Measurements from ENCODE around the gene SLC38A6.

SLC38A6 gene

DNA sequence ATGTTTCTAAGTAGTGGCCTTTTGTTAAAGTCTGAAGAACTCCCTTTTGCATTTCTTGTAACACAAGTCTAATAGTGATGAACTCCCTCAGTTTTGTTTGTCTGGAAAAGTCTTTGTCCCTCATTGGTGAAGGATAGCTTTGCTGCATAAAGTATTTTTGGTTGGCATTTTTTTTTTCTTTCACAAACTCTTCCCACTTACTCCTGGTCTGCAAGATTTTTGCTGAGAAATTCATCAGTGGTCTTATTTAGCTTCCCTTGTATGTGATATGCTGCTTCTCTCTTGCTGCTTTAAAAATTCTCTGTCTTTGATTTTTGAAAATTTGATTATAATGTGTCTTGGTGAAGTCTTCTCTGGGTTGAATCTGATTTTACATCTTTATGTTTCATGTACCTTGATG lies 22.9 kb upstream of the SLC38A6 start:
- peaks cover 21% of the 10 kb centered on the region for H3K9me3 ChIP-seq (ENCODE audit: control insufficient read depth, insufficient read depth, low read length)
- peaks cover 4% of the 10 kb centered on the region; the same call in 1 of the 2 replicates for H3K4me1 ChIP-seq (ENCODE audit: control insufficient read depth, insufficient read depth, low read length)
- H3K27ac ChIP-seq (ENCODE audit: low read depth, low read length) = no peak overlapping the region
- H3K4me3 ChIP-seq (ENCODE audit: low read depth, low read length) = no peak overlapping the region
- no peak overlapping the region for H3K9ac ChIP-seq (ENCODE audit: low read depth, low read length)
- H3K27me3 ChIP-seq (ENCODE audit: control insufficient read depth, insufficient read depth, low read length) = no peaks in the 10 kb centered on the region
- H3K36me3 ChIP-seq (ENCODE audit: control insufficient read depth, insufficient read depth, low read length) = no peaks in the 10 kb centered on the region; the same call in 1 of the 2 replicates

DNA sequence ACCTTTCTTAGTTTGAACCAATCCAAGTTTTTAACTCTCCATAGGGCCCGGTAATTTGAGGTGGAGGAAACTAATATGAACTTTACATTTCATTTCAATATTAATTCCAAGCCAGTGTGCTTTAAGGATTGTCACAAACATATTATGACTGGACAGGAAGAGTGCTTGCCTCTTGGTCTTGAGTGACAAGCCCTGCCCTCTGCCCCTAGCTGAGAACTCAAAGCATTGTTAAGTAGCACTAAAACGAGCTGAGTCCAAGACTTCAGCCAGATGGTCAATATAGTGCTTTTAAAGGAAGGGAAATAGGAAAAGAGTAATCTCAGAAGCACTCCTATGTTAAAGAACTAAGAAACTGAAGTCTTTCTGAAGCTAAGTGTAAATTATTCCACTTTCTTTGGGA lies 17.3 kb upstream of the SLC38A6 start:
- Histone ChIP-seq H3K4me1 (ENCODE audit: control insufficient read depth, insufficient read depth, low read length) (no peaks in the 10 kb centered on the region), H3K36me3 (ENCODE audit: control insufficient read depth, insufficient read depth, low read length) (no peaks in the 10 kb centered on the region), H3K27me3 (ENCODE audit: control insufficient read depth, insufficient read depth, low read length) (no peaks in the 10 kb centered on the region), H3K27ac (ENCODE audit: low read depth, low read length) (no peak overlapping the region), H3K9ac (ENCODE audit: low read depth, low read length) (no peak overlapping the region), H3K9me3 (ENCODE audit: control insufficient read depth, insufficient read depth, low read length) (no peaks in the 10 kb centered on the region), H3K4me3 (ENCODE audit: low read depth, low read length) (no peak overlapping the region)

DNA sequence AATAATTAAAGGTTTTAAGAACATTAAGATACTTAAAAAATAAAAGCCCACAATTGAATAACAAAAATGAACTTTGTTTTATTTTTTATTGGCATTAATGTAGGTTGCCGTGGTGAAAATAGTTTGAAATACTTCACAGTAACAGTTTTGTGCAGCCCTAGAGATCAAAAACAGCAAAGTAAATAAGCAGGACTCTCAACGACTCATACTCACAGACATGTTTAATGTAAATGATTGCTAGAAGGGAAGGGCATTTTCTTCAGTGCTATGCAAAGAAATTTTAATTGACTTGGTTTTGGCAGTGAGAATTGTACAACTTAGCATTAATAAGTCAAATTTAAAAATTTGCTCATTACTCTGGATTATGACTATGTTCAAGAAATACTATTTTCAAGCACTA lies 16.1 kb upstream of the SLC38A6 start:
- H3K36me3 ChIP-seq (ENCODE audit: control insufficient read depth, insufficient read depth, low read length) = no peaks in the 10 kb centered on the region
- H3K4me1 ChIP-seq (ENCODE audit: control insufficient read depth, insufficient read depth, low read length) = no peaks in the 10 kb centered on the region
- no peaks in the 10 kb centered on the region for H3K9me3 ChIP-seq (ENCODE audit: control insufficient read depth, insufficient read depth, low read length)
- no peak overlapping the region for H3K27ac ChIP-seq (ENCODE audit: low read depth, low read length)
- no peaks in the 10 kb centered on the region for H3K27me3 ChIP-seq (ENCODE audit: control insufficient read depth, insufficient read depth, low read length)
- H3K9ac ChIP-seq (ENCODE audit: low read depth, low read length) = no peak overlapping the region
- no peak overlapping the region for H3K4me3 ChIP-seq (ENCODE audit: low read depth, low read length)

DNA sequence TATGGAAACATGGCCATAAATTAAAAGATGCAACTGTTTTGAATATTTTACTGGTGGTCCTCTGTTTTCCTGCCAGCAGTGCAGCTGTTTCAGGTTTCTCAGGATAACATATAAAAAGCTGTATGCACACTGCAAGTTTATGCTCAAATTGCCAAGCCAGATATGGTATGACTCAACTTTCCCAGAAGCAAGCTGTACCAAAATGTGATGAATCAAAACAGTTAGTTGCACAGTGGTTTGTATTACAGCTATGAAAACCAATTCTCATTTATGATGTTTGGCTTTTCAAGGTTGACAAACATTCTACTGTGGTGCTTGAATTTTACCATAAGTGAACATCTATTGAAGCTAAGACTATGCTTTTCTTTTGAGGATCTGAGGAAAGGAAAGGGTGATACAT lies 15.6 kb upstream of the SLC38A6 start:
- Histone ChIP-seq H3K36me3 (ENCODE audit: control insufficient read depth, insufficient read depth, low read length) (no peaks in the 10 kb centered on the region), H3K27me3 (ENCODE audit: control insufficient read depth, insufficient read depth, low read length) (no peaks in the 10 kb centered on the region), H3K4me1 (ENCODE audit: control insufficient read depth, insufficient read depth, low read length) (no peaks in the 10 kb centered on the region), H3K9me3 (ENCODE audit: control insufficient read depth, insufficient read depth, low read length) (no peaks in the 10 kb centered on the region), H3K9ac (ENCODE audit: low read depth, low read length) (no peak overlapping the region), H3K27ac (ENCODE audit: low read depth, low read length) (no peak overlapping the region), H3K4me3 (ENCODE audit: low read depth, low read length) (no peak overlapping the region)

DNA sequence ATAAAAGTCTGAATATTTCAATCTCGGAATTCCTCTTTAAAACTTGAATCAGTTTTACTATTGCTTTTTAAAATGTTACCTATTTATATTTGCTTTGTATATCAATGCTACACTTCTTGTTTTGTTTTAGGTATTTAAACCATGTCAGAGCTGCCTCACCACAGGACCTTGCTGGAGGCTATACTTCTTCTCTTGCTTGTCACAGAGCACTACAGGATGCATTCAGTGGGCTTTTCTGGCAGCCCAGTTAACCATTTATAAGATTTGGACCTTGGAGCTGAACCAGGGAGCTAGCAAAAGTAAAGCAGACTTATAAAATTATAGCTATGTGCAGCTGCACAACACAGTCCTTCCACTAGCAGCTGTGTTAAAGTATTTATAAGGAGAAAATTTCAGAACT lies 12.9 kb upstream of the SLC38A6 start:
- Histone ChIP-seq H3K4me1 (ENCODE audit: control insufficient read depth, insufficient read depth, low read length) (no peaks in the 10 kb centered on the region), H3K27me3 (ENCODE audit: control insufficient read depth, insufficient read depth, low read length) (no peaks in the 10 kb centered on the region), H3K36me3 (ENCODE audit: control insufficient read depth, insufficient read depth, low read length) (no peaks in the 10 kb centered on the region), H3K9me3 (ENCODE audit: control insufficient read depth, insufficient read depth, low read length) (no peaks in the 10 kb centered on the region), H3K4me3 (ENCODE audit: low read depth, low read length) (no peak overlapping the region), H3K9ac (ENCODE audit: low read depth, low read length) (no peak overlapping the region), H3K27ac (ENCODE audit: low read depth, low read length) (no peak overlapping the region)

GRCh38 chr14:60968671-60969070 lies 12.4 kb upstream of the SLC38A6 start:
- Histone ChIP-seq H3K9ac (ENCODE audit: low read depth, low read length) (no peak overlapping the region), H3K4me3 (ENCODE audit: low read depth, low read length) (no peak overlapping the region), H3K4me1 (ENCODE audit: control insufficient read depth, insufficient read depth, low read length) (no peaks in the 10 kb centered on the region), H3K27me3 (ENCODE audit: control insufficient read depth, insufficient read depth, low read length) (no peaks in the 10 kb centered on the region), H3K9me3 (ENCODE audit: control insufficient read depth, insufficient read depth, low read length) (no peaks in the 10 kb centered on the region), H3K36me3 (ENCODE audit: control insufficient read depth, insufficient read depth, low read length) (peaks cover 2% of the 10 kb centered on the region; the same call in 1 of the 2 replicates), H3K27ac (ENCODE audit: low read depth, low read length) (no peak overlapping the region)

DNA sequence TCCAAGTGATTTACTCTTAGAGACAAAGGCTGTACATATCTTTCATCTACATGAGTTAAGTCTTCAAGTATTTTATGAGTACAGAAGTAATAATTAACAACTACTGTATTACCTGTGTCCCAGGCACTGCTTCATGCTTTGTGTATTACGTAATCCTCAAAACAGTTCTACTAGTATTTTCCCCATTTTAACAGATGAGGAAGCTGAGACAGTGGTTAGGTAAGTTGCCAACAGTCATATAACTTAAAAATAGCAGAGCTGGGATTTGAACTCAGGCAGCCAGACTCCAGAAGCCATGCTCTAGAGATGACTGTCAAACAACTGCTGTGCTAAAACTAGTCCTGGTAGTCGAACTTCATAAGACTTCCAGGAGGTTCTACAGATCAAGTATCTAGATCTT lies 10.9 kb upstream of the SLC38A6 start:
- H3K4me3 ChIP-seq (ENCODE audit: low read depth, low read length) = no peak overlapping the region
- no peak overlapping the region for H3K9ac ChIP-seq (ENCODE audit: low read depth, low read length)
- H3K27me3 ChIP-seq (ENCODE audit: control insufficient read depth, insufficient read depth, low read length) = no peaks in the 10 kb centered on the region
- no peak overlapping the region for H3K27ac ChIP-seq (ENCODE audit: low read depth, low read length)
- H3K36me3 ChIP-seq (ENCODE audit: control insufficient read depth, insufficient read depth, low read length) = peaks cover 17% of the 10 kb centered on the region
- H3K4me1 ChIP-seq (ENCODE audit: control insufficient read depth, insufficient read depth, low read length) = no peaks in the 10 kb centered on the region
- H3K9me3 ChIP-seq (ENCODE audit: control insufficient read depth, insufficient read depth, low read length) = no peaks in the 10 kb centered on the region

- Histone ChIP-seq H3K27me3 (ENCODE audit: control insufficient read depth, insufficient read depth, low read length) (no peaks in the 10 kb centered on the region), H3K27ac (ENCODE audit: low read depth, low read length) (no peak overlapping the region), H3K9me3 (ENCODE audit: control insufficient read depth, insufficient read depth, low read length) (no peaks in the 10 kb centered on the region), H3K9ac (ENCODE audit: low read depth, low read length) (no peak overlapping the region), H3K36me3 (ENCODE audit: control insufficient read depth, insufficient read depth, low read length) (peaks cover 28% of the 10 kb centered on the region), H3K4me3 (ENCODE audit: low read depth, low read length) (no peak overlapping the region), H3K4me1 (ENCODE audit: control insufficient read depth, insufficient read depth, low read length) (no peaks in the 10 kb centered on the region)
These were observed 9.8 kb upstream of the SLC38A6 start for GRCh38 chr14:60971271-60971670.

DNA sequence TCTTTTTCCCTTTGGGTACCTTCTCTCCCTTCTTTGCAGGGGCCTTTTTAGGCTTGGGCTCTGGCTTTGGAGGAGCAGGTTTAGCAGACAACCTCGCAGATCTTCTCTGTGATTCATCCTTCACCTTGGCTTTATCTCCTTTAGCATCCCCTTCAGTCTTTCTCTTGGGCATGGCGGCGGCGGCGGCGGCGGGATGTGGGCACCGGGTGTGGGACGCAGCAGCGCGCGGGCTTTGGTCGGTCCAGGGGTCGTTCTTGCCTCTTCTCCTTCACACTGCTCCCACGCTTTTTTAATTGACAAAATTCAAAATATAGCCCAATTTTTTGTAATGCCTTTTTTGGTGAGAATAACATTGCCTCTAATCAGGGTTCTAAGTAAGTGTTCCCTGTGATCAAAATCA lies 8.8 kb upstream of the SLC38A6 start:
- Histone ChIP-seq H3K9me3 (ENCODE audit: control insufficient read depth, insufficient read depth, low read length) (no peaks in the 10 kb centered on the region), H3K4me1 (ENCODE audit: control insufficient read depth, insufficient read depth, low read length) (no peaks in the 10 kb centered on the region), H3K9ac (ENCODE audit: low read depth, low read length) (no peak overlapping the region), H3K36me3 (ENCODE audit: control insufficient read depth, insufficient read depth, low read length) (peaks cover 39% of the 10 kb centered on the region), H3K27me3 (ENCODE audit: control insufficient read depth, insufficient read depth, low read length) (no peaks in the 10 kb centered on the region), H3K27ac (ENCODE audit: low read depth, low read length) (no peak overlapping the region), H3K4me3 (ENCODE audit: low read depth, low read length) (no peak overlapping the region)

DNA sequence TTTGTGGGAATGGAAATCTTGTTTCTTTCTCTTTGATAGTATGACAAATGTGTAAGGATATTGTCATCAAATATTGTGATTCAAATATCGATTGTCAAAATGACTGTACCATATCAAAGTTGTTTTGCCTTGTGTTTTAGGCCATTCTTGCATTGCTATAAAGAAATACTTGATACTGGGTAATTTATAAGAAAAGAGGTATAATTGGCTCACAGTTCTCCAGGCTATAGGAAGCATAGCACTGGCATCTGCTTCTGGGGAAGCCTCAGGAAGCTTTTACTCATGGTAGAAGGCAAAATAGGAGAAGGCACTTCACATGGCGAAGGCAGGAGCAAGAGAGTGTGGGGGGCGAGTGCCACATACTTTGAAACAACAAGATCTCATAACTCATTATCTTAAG lies 8.0 kb upstream of the SLC38A6 start:
- Histone ChIP-seq H3K9ac (ENCODE audit: low read depth, low read length) (no peak overlapping the region), H3K36me3 (ENCODE audit: control insufficient read depth, insufficient read depth, low read length) (peaks cover 45% of the 10 kb centered on the region), H3K27ac (ENCODE audit: low read depth, low read length) (no peak overlapping the region), H3K4me1 (ENCODE audit: control insufficient read depth, insufficient read depth, low read length) (no peaks in the 10 kb centered on the region), H3K4me3 (ENCODE audit: low read depth, low read length) (no peak overlapping the region), H3K27me3 (ENCODE audit: control insufficient read depth, insufficient read depth, low read length) (no peaks in the 10 kb centered on the region), H3K9me3 (ENCODE audit: control insufficient read depth, insufficient read depth, low read length) (no peaks in the 10 kb centered on the region)

- peaks cover 54% of the 10 kb centered on the region for H3K36me3 ChIP-seq (ENCODE audit: control insufficient read depth, insufficient read depth, low read length)
- no peak overlapping the region for H3K4me3 ChIP-seq (ENCODE audit: low read depth, low read length)
These were observed 6.9 kb upstream of the SLC38A6 start for GRCh38 chr14:60974090-60974651.

DNA sequence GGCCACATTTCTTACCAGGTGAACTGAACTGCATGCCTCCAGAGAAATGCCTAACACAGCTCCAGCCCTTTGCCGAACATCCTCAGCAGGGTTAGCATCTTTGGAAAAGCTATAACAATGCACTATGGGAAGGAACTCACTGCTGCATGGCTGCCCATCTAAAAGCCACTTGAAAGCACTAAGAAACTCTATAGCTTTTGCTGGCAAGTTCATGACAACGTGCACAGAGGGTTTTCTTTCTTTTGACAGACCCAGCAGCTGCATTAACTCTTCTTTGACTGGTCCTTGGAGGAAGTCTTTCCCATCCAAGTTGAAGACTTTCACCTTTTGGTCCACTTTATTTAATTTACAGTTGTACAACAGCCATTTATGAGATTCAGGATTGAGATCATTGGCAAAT lies 5.5 kb upstream of the SLC38A6 start:
- Histone ChIP-seq H3K4me1 (ENCODE audit: control insufficient read depth, insufficient read depth, low read length) (no peaks in the 10 kb centered on the region), H3K9ac (ENCODE audit: low read depth, low read length) (no peak overlapping the region), H3K9me3 (ENCODE audit: control insufficient read depth, insufficient read depth, low read length) (no peaks in the 10 kb centered on the region), H3K27ac (ENCODE audit: low read depth, low read length) (no peak overlapping the region), H3K36me3 (ENCODE audit: control insufficient read depth, insufficient read depth, low read length) (peaks cover 59% of the 10 kb centered on the region), H3K27me3 (ENCODE audit: control insufficient read depth, insufficient read depth, low read length) (no peaks in the 10 kb centered on the region), H3K4me3 (ENCODE audit: low read depth, low read length) (no peak overlapping the region)

More at GRCh38 chr14:60974090-60974651, 6.9 kb upstream of the SLC38A6 start:
- Histone ChIP-seq H3K27ac (ENCODE audit: low read depth, low read length) (no peak overlapping the region), H3K9me3 (ENCODE audit: control insufficient read depth, insufficient read depth, low read length) (no peaks in the 10 kb centered on the region), H3K27me3 (ENCODE audit: control insufficient read depth, insufficient read depth, low read length) (no peaks in the 10 kb centered on the region), H3K9ac (ENCODE audit: low read depth, low read length) (no peak overlapping the region), H3K4me1 (ENCODE audit: control insufficient read depth, insufficient read depth, low read length) (no peaks in the 10 kb centered on the region)
